GM12874 (cell line): Measurements from ENCODE around the gene STAMBPL1.

Experiments
- TF ChIP-seq, protein P1 (sequence below): IDR thresholded peaks from 2 replicates; pipeline ENCODE4 v1.5.1; 2011; ENCODE audit warnings: low read depth, mild to moderate bottlenecking, control low read depth, low read length, moderate library complexity; ENCODE audit not compliant: insufficient read depth

Gene STAMBPL1

DNA sequence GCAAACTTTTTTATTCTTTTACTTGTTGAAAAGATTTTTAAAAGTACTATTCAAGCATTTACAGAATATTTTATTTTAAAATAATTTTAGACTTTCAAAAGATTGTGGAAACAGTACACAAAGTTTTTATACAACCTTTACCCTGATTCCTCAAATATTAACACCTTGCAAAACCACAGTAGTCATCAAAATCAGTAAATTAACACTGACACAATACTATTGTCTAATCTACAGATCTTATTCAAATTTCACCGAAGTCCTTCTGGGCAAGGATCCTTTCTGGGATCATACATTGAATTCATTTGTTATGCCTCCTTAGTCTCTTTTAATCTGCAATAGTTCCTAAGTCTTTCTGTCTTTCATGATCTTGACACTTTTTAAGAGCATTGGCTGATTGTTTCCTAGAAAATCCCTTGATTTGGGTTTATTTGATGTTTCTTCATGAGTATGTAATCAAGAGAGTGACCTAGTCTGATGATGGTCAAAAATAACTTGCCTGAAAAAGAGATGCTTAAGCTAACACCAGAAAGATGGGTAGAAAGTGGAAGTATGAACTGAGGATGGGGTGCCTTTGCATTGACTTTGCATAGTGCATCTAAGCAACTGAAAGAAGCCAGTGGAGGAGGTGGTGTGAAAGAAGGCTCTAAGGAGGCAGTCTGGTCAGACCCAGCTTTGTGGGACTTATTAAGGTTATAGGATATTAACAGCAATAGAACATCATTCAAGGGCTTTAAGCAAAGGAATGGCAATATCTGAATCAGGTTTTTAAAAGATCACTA lies 9.7 kb downstream of the STAMBPL1 start:
- TF ChIP-seq, protein P1, sequence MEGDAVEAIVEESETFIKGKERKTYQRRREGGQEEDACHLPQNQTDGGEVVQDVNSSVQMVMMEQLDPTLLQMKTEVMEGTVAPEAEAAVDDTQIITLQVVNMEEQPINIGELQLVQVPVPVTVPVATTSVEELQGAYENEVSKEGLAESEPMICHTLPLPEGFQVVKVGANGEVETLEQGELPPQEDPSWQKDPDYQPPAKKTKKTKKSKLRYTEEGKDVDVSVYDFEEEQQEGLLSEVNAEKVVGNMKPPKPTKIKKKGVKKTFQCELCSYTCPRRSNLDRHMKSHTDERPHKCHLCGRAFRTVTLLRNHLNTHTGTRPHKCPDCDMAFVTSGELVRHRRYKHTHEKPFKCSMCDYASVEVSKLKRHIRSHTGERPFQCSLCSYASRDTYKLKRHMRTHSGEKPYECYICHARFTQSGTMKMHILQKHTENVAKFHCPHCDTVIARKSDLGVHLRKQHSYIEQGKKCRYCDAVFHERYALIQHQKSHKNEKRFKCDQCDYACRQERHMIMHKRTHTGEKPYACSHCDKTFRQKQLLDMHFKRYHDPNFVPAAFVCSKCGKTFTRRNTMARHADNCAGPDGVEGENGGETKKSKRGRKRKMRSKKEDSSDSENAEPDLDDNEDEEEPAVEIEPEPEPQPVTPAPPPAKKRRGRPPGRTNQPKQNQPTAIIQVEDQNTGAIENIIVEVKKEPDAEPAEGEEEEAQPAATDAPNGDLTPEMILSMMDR, result no peak

GRCh38 chr10:88890681-88891381 lies 10.8 kb downstream of the STAMBPL1 start:
- TF ChIP-seq, protein P1, result no peak

- TF ChIP-seq, protein P1, result no peak
These were observed 12.3 kb downstream of the STAMBPL1 start for GRCh38 chr10:88892222-88892967.

- TF ChIP-seq, protein P1, result no peak
These were observed 13.6 kb downstream of the STAMBPL1 start for GRCh38 chr10:88893611-88894010.

DNA sequence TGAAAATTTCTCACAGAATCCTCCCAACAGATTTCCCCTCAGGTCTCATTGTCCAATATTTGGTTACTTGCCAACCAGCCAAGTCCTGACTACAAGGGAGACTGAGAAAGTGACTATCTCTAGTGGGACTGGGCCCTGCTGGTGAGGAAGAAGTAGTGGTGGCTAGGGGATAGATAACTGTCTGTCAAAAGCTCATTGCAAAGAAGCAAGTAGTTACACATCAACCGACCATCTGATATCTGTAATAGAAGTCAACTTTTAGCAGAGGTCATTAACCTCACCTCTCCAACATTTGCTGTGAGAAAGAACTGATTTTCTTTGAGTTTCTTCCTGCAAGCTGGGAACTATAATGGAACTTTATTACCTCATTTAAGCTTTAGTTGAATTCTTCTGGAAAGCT lies 15.2 kb downstream of the STAMBPL1 start:
- TF ChIP-seq, protein P1, result no peak

- TF ChIP-seq, protein P1, result no peak
These were observed 16.4 kb downstream of the STAMBPL1 start for GRCh38 chr10:88896372-88896993.
